VCaP (cell line): ENCODE results near the gene PRKCA.

ENCODE experiments used
- H3K27ac ChIP-seq: fragments of 450-650 bp; 2 replicates; pipeline ENCODE4 v1.5.1; 2017
- TF ChIP-seq, protein P1 (sequence below): fragments of 450-650 bp; conservative IDR thresholded peaks from 2 replicates; pipeline ENCODE4 v1.5.1; 2017; ENCODE audit warnings: mild to moderate bottlenecking, moderate library complexity

Gene PRKCA

DNA sequence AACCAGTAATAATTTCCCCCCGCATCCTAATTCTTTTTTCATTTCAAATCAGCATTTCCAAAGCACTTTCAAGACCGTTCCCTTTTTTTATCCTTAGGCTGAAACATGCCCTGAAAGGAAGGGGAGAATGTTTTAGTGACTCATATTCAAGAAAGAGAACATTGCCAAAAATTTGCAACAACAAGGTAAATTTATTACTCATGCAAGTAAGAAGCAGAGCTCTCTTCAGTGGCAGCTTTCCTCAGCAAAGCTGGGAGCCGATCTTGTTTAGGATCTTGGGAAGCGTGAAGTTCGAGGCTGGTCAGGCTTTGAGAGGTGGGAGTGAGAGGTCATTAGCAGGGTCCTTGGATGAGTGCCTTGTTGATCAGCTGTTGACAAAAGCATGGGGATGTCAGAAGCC, 129.5 kb downstream of the PRKCA start:
- H3K27ac ChIP-seq: no peak overlapping the region
- TF ChIP-seq, protein P1, sequence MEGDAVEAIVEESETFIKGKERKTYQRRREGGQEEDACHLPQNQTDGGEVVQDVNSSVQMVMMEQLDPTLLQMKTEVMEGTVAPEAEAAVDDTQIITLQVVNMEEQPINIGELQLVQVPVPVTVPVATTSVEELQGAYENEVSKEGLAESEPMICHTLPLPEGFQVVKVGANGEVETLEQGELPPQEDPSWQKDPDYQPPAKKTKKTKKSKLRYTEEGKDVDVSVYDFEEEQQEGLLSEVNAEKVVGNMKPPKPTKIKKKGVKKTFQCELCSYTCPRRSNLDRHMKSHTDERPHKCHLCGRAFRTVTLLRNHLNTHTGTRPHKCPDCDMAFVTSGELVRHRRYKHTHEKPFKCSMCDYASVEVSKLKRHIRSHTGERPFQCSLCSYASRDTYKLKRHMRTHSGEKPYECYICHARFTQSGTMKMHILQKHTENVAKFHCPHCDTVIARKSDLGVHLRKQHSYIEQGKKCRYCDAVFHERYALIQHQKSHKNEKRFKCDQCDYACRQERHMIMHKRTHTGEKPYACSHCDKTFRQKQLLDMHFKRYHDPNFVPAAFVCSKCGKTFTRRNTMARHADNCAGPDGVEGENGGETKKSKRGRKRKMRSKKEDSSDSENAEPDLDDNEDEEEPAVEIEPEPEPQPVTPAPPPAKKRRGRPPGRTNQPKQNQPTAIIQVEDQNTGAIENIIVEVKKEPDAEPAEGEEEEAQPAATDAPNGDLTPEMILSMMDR: no peak

DNA sequence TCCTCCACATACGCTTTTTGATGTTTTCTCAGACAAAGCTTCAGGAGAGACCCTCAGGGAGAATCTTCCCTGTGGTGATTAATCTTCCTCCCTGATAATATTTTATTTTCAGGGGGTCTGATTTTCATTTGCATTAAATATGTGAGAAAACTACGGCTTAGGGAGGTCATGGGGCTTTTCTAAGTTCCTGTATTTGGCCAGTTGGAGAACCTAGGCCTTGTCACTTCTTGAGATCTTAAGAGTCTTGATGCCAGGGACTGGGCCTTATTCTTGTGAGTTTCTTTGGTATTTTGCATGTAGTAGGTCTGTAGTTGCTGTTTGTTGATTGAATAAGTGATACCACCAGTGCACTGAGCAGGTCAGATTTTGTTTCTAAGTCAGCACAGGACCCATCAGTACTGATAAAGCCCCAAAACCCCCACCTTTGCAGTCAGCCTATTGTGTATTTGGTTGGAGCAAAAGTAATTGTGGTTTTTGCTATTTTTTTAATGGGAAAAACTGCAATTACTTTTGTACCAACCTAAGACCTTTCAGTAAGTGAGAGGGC, 130.1 kb downstream of the PRKCA start:
- TF ChIP-seq, protein P1: no peak
- no peak overlapping the region for H3K27ac ChIP-seq

DNA sequence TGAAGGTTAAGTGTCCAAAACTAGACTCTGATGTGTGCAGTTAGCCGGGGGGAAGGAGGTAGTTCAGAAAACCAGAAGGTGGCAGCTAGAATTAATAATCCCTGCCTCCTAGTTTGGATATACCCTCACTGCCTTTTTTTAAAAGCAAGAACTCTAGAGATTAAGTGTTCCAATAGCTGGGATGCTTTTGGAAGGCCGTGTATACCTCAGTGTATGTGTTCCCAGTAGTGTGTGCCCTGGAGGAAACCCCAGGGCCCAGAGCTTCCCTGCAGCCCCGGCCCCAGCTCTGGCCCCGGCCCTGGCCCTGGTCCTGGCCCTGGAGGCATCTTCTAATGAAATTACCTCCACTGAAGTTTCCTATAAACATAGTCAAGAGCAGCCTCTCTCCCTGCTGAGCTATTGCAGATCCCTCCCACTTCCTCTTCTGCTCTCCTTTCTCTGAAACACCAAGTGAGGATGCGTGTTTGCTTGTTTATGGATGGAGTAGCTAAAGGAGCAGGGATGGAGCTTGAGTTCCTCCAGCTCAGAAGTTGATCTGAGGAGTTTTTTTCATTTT, 130.7 kb downstream of the PRKCA start:
- TF ChIP-seq, protein P1: no peak
- no peak overlapping the region for H3K27ac ChIP-seq

DNA sequence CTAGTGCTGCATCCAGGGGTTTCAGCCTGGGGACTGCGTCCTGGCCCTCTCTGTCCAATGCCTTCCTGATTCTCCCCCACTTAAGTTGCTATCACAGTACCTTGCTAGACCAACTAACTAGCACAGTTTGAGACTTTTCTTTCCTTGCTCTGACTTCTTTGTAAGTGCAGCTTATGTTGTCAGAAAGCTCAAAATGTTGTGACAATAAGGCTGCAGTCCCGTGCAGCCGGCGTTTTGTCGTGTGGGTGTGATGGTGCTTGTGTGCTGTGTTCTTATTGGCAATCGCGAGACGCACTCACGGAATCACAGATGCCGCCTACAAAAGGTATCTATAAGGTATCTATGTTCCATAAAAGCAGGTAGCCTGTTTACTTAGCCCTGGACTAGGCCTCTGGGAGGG, 132.8 kb downstream of the PRKCA start:
- H3K27ac ChIP-seq: no peak overlapping the region
- TF ChIP-seq, protein P1: no peak

DNA sequence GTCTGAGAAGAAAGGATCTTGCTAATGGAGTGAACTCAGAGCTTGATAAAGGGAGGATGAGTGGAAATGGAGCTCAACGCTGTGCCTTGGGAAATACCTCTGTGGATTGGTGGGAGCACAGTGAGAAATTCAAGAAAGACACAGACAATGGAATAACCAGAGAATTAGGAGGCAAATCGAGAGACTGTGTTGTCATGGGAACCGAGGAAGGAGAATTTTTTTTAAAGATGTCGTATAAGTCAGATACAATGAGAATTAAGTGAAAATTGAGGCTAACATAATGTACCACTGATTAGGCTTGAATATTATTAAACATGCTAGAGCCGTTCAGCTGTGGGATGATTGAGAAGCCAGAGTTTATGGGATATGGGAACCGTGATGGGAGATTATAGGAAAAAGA, 134.2 kb downstream of the PRKCA start:
- TF ChIP-seq, protein P1: no peak
- H3K27ac ChIP-seq: no peak overlapping the region

DNA sequence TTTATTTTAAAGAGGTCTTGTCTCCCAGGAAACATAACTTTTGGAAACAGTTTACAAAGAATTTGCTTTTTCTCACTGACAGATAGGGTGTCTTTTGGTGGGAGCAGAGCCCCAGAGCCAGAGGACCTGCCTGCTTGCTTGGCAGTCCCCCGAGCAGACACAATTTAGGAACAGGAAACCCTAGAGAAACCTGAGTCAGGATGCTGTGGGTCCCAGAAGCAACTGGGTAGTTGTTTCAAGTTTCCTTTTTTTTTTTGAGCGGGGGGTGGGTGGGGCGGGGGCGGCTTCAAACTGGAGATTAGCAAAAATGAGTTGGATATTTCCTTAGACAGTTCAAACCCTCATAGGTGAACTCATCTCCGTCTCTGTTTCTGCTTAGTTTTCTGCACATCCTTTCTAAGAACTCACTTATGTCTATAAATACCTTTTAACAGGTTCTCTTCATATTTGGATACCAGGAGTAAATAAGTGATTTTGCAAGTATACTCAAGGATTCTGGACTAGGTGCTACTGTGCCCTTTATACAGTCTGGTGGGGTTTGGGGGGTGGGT, 135.1 kb downstream of the PRKCA start:
- H3K27ac ChIP-seq: no peak overlapping the region
- TF ChIP-seq, protein P1: no peak

DNA sequence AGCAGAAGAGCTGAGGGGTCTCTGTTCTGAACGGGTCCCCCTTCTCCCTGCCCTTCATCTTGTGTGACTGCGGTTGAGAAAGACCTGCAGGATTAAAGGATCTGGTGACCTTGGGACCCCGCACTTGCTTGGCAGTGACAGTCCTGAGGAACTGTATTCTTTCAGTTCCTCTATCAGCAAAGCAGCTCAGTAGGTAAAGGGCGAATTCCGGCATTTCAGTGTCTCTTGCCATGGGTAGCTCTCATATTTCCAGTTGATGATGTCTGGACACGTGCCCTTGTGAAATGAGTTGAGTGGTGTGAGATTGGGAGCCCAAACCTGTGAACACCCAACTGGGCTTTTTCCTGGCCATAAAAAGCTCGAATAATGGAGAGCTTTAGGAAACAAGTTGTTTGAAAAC, 135.7 kb downstream of the PRKCA start:
- no peak overlapping the region for H3K27ac ChIP-seq
- TF ChIP-seq, protein P1: no peak
